Measurements from ENCODE around the gene OOSP4A.

Gene OOSP4A

DNA sequence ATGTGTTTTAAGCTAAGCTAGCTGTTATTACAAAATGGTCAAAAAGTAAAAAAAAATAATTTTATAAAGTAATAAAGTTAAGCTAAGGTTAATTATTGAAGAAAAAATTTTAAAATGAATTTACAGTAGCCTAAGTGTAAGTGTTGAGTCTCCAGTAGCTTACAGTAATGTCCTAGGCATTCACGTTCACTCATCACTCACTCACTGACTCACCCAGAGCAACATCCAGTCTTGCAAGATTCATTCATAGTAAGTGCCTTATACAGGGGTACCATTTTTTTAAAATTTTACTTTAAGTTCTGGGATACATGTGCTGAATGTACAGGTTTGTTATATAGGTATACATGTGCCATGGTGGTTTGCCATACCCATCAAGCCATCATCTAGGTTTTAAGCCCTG lies 41.5 kb downstream of the OOSP4A start:
- no peaks in the 10 kb centered on the region for H3K27me3 ChIP-seq (replicated peaks; ENCODE audit: insufficient read depth, low read length)
- no peaks in the 10 kb centered on the region for H3K9me2 ChIP-seq (replicated peaks; ENCODE audit: insufficient read depth, low read length)
- TF ChIP-seq EZH2 (optimal IDR thresholded peaks at IDR 0.05; ENCODE audit: low read depth, low read length) (no peak), EZH2phosphoT487 (IDR thresholded peaks at IDR 0.05; ENCODE audit: low read length) (no peak)
- TF ChIP-seq, protein P1, sequence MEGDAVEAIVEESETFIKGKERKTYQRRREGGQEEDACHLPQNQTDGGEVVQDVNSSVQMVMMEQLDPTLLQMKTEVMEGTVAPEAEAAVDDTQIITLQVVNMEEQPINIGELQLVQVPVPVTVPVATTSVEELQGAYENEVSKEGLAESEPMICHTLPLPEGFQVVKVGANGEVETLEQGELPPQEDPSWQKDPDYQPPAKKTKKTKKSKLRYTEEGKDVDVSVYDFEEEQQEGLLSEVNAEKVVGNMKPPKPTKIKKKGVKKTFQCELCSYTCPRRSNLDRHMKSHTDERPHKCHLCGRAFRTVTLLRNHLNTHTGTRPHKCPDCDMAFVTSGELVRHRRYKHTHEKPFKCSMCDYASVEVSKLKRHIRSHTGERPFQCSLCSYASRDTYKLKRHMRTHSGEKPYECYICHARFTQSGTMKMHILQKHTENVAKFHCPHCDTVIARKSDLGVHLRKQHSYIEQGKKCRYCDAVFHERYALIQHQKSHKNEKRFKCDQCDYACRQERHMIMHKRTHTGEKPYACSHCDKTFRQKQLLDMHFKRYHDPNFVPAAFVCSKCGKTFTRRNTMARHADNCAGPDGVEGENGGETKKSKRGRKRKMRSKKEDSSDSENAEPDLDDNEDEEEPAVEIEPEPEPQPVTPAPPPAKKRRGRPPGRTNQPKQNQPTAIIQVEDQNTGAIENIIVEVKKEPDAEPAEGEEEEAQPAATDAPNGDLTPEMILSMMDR (IDR thresholded peaks at IDR 0.05; ENCODE audit: low read length): no peak
- no peak overlapping the region for H3K4me3 ChIP-seq (ENCODE audit: low read length)
- H3K79me2 ChIP-seq (ENCODE audit: low read length): no peaks in the 10 kb centered on the region
- H2AFZ ChIP-seq (ENCODE audit: low read length): no peak overlapping the region
- no peak for DNase-seq
- no peaks in the 10 kb centered on the region for H3F3A ChIP-seq (ENCODE audit: insufficient read depth, low read length)
- H3K36me3 ChIP-seq (replicated peaks; ENCODE audit: insufficient read depth, low read length): no peaks in the 10 kb centered on the region
- H4K20me1 ChIP-seq (ENCODE audit: insufficient read depth, low read length): no peaks in the 10 kb centered on the region
- no peaks in the 10 kb centered on the region for H3K9me3 ChIP-seq (replicated peaks; ENCODE audit: insufficient read depth, low read length)
- no peak overlapping the region for H3K4me2 ChIP-seq (ENCODE audit: low read depth, low read length)
- H3K27ac ChIP-seq (ENCODE audit: low read length): no peak overlapping the region
- no peaks in the 10 kb centered on the region for H3K4me1 ChIP-seq (ENCODE audit: low read length)
- no peak overlapping the region for H3K9ac ChIP-seq (ENCODE audit: low read length)

DNA sequence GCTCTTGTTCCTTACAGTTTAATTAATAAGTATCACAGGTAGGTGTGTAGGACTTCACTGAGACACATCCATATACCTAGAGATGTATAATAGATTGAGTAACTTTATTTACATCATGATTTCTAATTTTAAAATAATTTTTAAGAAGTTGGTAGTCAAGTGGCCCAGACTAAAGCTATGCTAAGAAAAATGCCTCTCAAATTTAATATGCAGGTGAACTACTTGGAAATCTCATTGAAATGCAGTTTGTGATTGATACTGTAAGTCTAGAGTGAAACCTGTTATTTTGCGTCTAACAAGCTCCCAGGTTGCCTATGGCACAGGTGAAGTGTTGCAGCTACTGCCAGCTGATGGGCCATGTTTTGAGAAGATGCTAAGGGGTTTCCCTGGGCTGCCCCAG lies 53.0 kb downstream of the OOSP4A start, which contains the start of gene OOSP4B:
OOSP4B (plus strand) TSS at position 301 of the 400 bp plus-strand sequence.
- Histone ChIP-seq H3K79me2 (ENCODE audit: low read length) (no peaks in the 10 kb centered on the region), H3K4me1 (ENCODE audit: low read length) (no peaks in the 10 kb centered on the region), H3K9ac (ENCODE audit: low read length) (no peak within 1 kb of the TSS), H4K20me1 (ENCODE audit: insufficient read depth, low read length) (no peaks in the 10 kb centered on the region), H3K4me2 (ENCODE audit: low read depth, low read length) (no peak within 1 kb of the TSS), H3K27me3 (replicated peaks; ENCODE audit: insufficient read depth, low read length) (no peaks in the 10 kb centered on the region), H3F3A (ENCODE audit: insufficient read depth, low read length) (no peaks in the 10 kb centered on the region), H2AFZ (ENCODE audit: low read length) (no peak within 1 kb of the TSS), H3K4me3 (ENCODE audit: low read length) (no peak within 1 kb of the TSS), H3K36me3 (replicated peaks; ENCODE audit: insufficient read depth, low read length) (no peaks in the 10 kb centered on the region), H3K9me3 (replicated peaks; ENCODE audit: insufficient read depth, low read length) (no peaks in the 10 kb centered on the region), H3K27ac (ENCODE audit: low read length) (no peak within 1 kb of the TSS), H3K9me2 (replicated peaks; ENCODE audit: insufficient read depth, low read length) (no peaks in the 10 kb centered on the region)
- DNase-seq: no peak
- TF ChIP-seq, protein P1 (IDR thresholded peaks at IDR 0.05; ENCODE audit: low read length): no peak
- no peak for TF ChIP-seq EZH2 (optimal IDR thresholded peaks at IDR 0.05; ENCODE audit: low read depth, low read length)
- TF ChIP-seq EZH2phosphoT487 (IDR thresholded peaks at IDR 0.05; ENCODE audit: low read length): no peak

DNA sequence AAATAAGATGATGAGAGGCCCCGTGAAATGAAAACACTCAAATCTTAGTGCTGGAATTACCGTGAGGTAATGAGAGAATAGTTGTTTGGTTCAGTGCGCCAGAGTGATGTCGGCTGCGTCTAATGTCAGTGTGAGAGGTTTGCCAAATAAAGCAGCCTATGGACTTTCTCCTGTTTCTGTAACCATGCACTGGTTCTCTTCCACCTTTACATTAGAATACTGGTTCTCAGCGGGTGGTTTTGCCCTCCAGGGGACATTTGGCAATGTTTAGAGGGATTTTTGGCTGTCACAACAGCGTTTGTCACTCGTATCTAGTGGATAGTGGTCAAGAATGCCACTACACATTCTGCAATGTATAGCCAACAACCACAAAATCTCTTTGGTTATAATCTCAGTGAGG lies 54.2 kb downstream of the OOSP4A start:
- H3K27me3 ChIP-seq (replicated peaks; ENCODE audit: insufficient read depth, low read length): no peaks in the 10 kb centered on the region
- no peaks in the 10 kb centered on the region for H3K9me3 ChIP-seq (replicated peaks; ENCODE audit: insufficient read depth, low read length)
- H3K27ac ChIP-seq (ENCODE audit: low read length): no peak overlapping the region
- no peaks in the 10 kb centered on the region for H3K36me3 ChIP-seq (replicated peaks; ENCODE audit: insufficient read depth, low read length)
- no peak overlapping the region for H3K9ac ChIP-seq (ENCODE audit: low read length)
- no peak for DNase-seq
- no peaks in the 10 kb centered on the region for H3F3A ChIP-seq (ENCODE audit: insufficient read depth, low read length)
- H2AFZ ChIP-seq (ENCODE audit: low read length): no peak overlapping the region
- no peak overlapping the region for H3K4me2 ChIP-seq (ENCODE audit: low read depth, low read length)
- H3K9me2 ChIP-seq (replicated peaks; ENCODE audit: insufficient read depth, low read length): no peaks in the 10 kb centered on the region
- H3K4me3 ChIP-seq (ENCODE audit: low read length): no peak overlapping the region
- H4K20me1 ChIP-seq (ENCODE audit: insufficient read depth, low read length): no peaks in the 10 kb centered on the region
- TF ChIP-seq, protein P1 (IDR thresholded peaks at IDR 0.05; ENCODE audit: low read length): no peak
- TF ChIP-seq EZH2phosphoT487 (IDR thresholded peaks at IDR 0.05; ENCODE audit: low read length): no peak
- no peak for TF ChIP-seq EZH2 (optimal IDR thresholded peaks at IDR 0.05; ENCODE audit: low read depth, low read length)
- H3K4me1 ChIP-seq (ENCODE audit: low read length): no peaks in the 10 kb centered on the region
- H3K79me2 ChIP-seq (ENCODE audit: low read length): no peaks in the 10 kb centered on the region

Measured in MM.1S (cell line).